ENCODE results near the gene KMT2C.
"Not testable (repeated sequence)": the region's sequence is repeated elsewhere in the genome, so short reads cannot be mapped to it uniquely, and the experiment has no call there.

The KMT2C gene

DNA sequence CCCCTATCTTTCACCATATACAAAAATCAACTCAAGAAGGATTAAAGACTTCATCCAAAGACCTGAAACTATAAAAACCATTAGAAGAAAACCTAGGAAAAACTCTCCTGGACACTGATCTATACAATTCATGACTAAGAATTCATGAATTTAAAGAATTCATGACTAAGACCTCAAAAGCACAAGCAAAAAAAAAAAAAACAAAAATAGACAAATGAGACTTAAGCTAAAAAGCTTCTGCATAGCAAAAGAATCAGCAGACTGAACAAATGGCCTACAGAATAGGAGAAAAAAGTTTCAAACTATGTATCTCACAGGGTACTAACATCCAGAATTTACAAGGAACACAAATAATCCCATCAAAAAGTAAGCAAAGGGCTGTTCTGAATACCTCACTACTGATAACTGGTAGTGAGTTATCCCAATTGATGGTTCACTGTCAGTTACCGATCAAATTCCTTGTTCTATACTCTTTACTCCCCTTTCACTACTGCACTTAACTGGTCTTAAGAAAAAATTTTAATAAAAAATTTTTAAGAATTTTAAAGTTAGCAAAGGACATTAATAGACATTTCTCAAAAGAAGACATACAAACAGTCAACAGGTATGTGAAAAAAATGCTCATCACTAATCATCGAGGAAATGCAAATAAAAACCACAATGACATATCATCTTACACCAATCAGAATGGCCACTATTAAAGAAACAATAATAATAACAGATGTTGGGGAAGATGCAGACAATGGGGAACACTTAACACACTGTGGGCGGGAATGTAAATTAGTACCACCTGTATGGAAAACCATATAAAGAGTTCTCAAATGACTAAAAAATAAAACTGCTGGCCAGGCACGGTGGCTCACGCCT is 33.2 kb downstream of the KMT2C start:
- no peak for DNase-seq (ENCODE audit: low read depth)

DNA sequence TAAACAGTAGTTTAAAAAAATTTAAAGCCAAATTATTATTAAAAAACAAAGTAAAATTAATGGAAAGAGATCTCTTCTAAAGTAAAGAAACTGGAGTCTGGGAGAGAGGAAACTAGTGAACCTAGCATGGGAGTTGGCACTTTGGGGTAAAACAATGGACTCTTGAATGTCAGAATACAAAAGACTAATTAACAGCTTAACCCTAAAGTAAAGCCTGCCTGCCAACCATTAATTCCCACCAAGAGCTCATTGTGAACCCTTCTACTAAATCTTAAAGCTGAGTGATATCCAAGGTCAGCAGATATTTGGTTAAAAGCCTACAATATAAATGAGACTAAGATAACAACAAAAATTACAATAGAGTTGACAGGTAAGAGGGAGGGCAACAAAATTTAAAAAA is 36.5 kb downstream of the KMT2C start:
- DNase-seq (ENCODE audit: low read depth): no peak

DNA sequence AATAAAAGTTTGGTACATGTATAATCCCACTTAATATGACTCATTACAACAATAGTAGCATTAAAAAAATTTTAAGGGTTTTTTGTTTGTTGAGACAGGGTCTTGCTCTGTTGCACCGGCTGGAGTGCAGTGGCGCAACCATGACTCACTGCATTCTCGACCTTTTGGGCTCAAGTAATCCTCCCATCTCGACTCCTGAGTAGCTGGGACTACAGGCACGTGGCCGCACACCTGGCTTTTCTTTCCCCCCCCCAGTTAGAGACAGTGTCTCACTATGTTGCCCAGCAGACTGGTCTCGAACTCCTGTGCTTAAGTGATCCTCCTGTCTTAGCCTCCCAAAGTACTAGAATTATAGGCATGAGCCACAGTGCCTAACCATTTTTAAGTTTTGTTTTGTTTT is 40.7 kb downstream of the KMT2C start:
- no peak for DNase-seq (ENCODE audit: low read depth)

DNA sequence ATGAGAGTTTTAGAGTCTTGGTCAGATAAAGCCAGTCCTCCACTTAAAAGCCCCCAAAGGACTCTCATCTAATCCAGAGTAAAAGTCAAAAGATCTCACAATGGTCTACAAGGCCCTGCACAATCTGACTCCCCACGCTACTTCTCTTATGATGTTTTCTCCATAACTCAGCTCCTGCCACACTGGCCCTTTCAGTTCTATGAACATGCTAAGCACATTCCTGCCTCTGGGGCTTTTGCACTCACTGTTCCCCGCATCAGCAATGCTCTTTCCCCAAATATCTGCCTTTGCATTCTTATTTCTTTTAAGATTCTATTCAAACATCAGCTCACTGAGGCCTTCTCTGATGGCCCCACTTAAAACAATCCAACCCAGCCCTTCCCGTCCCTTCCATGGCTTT is 41.6 kb downstream of the KMT2C start:
- DNase-seq (ENCODE audit: low read depth): not testable (repeated sequence)

DNA sequence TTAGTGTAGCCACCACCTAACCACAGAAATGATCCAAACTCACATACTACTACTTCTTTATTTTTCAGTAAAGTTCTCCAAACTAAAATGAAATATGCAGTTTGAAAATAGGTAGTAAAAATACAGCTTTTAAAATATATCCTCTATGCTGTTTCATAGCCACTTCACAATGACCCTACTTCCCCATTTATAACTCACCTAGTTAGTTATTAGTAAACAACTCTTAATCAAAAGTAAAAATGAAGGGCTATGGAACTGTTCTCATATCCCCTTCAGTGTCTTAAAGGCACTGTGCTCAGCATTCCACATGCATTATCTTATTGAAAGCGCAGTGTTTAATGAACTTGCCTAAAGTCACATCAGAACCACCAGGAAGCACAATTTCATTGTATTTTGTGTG is 43.5 kb downstream of the KMT2C start:
- no peak for DNase-seq (ENCODE audit: low read depth)

DNA sequence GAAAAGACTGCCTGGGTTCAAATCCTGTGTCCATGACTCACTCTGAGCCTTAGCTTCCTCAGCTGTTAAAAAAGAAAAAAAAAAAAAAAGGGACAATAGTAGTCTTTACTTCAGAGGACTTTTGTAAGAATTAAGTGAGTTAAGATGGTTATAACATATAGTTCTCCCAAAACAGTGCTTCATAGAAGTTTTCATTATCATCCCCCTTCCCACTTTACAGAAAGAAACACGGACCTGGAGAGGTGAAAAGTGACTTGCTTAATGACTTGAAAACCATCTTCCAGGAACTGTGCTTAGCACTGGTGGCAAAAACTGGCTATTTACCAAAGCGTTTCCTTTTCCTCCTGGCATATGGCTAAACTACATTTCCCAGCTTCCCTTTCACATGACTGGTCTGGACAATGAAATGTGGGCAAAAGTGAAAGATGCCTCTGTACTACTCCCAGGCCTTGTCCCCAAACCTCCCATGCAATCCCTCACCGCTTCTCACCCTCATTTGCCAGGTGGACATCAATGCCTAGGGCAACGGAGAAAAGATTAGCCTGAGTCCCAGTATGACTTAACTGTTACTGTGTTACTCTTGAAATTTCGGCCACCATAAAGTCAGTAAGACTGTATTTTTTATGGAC is 49.6 kb downstream of the KMT2C start:
- DNase-seq (ENCODE audit: low read depth): not testable (repeated sequence)

DNA sequence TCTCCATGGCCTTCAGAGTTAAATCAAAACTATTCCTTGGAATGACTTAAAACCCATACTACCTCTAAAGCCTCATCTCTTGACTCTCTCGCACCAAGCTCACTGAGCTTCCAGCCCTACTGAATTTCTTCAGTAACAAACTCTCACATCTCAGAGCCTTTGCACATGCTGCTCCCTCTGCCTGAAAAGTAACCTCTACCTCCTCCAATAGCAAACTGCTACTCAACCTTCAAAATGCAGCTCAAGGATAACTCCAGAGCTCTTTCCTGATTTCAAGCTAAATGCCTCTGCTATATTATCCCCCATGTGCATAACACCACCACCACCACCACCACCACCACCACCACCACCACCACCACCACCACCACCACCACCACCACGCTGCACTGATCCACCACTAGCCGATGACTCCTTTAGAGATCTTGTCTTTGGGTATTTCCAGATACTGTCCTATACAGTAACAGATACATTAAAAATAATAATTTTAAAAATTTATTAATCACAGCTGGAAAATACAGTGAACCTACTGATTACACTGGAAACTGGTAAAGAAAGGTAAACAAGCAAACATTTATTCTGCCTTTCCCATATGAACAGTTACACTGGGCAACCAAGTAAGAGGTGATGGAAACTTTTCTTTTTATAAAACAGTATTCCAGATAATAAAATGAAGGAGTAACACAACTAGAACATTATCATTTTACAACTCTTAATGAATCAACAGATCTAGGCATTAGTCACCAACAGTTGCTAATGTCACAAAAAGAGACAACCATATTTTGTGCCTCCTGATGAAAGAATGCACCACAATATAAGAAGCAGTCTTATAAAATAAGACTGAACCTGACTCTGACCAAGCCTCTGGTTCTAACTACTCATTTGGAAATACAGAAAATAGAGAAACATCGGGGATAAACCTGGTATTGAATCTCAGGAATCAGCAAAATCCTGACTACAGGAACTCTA is 51.3 kb downstream of the KMT2C start:
- not testable (repeated sequence) for DNase-seq (ENCODE audit: low read depth)

DNA sequence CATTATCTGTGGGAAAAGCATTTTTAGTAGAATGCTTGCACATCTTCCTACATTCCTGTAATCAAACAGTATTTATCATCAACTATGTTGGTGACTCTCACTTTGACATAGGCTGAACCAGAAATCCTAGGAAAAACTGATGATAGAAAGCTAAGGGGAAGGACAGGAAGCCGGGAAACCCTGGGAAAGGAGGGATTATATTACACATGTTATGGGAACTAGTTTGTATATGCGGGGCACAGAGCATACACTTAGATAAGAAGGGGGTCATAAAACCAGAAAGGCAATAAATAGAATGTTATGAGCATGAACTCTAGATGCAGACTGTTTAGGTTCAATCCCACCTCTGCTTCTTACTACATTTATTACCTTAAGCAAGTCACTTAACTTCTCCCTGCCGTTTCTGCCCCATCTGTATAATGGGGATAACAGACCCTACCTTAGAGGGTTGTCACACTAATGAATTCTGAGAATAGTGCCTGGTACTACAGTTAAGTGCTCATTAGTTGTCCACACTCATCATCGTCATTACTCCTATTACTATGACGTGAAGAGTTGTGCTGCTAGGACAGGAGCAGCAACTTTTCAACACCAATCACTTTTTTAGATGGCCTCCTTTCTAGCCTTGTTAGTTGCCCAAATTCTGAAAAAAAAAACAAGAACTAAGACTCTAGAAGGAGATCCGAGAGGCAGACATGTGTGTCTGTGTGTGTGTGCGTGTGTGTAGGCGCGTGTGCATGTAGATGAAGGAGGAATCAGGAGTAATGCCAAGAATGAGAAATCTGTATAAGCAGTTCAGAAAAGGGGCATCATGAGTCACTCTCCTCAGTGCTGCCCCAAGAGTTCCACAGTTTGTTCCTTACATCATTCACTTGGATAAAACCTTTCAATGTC is 52.2 kb downstream of the KMT2C start:
- DNase-seq (ENCODE audit: low read depth): no peak

DNA sequence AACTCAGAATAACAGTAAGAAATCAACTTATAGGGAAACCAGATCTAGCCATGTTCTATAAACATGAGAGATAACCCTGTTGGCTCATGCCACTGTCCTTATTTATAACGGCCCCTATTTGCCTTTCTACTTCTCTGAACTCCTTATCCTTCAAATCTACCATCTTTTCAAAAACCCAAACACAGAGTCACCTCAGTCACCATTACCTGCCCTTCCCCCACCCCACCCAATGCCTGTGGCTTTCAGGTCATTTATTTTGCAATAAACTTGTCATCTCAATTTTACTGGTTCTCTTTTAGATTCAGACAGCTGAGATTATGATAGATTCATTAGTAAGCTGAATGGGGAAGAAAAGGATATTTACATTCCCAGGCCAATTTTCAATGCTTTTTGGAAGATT is 53.6 kb downstream of the KMT2C start:
- DNase-seq (ENCODE audit: low read depth): no peak

DNA sequence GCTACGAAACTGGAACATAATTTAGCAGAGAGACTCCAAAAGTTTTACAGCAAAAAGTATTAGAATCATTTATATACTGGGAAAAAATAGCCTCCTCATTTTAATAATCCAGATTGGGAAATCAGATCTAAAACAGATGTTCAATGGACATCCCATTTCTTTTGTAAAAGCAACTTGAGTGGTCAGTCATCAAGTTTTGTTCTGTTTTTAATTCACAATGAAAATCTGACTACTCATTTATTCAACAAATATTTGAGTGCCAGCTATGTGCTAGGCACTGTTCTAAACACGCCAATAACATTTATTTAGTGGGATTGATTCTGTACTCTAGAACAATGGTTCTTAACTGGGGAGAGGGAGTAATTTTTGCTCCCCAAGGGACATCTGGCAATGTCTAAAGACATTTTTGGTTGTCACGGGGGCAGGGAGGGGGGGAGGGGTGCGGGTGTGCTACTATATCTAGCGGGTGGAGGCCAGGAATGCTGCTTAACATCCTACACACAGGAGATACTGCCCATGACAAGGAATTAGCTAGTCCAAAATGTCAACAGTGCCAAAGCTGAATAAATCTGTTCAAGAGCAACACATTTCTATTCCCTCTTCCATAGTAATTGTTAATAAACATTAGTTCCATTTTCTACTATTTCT is 54.7 kb downstream of the KMT2C start:
- not testable (repeated sequence) for DNase-seq (ENCODE audit: low read depth)

DNA sequence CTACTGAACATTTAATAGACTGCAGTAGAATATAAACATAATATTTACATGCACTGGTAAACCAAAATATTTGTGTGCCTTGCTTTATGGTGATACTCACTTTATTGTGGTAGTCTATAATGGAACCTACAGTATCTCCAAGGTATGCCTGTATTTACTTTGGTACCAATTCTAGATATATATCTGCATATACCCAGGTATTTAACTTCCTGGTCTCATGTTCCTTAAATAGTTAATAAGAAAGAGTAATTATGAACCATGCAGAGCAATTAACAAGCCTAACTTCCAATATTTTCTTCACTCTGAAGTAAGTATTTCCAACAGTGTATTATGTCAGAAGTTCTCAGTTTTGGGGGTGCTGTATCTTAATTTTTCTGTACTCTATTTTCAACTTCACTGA is 57.3 kb downstream of the KMT2C start:
- not testable (repeated sequence) for DNase-seq (ENCODE audit: low read depth)

DNA sequence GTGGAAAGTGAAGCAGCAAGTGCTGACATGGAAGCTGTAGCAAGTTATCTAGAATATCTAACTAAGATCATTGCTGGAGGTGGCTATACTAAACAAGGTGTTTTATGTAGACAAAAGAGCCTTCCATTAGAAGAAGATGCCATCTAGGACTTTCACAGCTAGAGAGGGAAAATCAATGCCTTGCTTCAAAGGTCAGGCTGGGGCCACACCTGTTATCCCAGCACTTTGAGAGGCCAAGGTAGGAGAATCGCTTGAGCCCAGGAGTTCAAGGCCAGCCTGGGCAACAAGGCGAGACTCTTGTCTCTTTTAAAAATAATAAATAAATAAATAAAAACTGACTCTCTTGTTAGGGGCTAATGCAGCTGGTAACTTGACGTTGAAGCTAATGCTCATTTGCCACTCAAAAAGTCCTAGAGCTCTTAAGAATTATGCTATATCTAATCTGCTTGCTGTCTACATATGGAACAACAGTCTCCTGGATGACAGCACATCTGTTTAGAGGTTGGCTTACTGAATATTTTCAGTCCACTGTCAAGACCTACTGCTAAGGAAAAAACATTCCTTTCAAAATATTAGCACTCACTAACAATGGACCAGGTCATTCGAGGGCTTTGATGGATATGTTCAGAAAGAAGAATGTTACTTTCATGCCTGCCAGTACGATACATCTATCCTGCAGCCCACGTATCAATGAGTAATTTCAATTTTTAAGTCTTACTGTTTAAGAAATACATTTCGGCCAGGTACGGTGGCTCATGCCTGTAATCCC is 58.9 kb downstream of the KMT2C start:
- not testable (repeated sequence) for DNase-seq (ENCODE audit: low read depth)

DNA sequence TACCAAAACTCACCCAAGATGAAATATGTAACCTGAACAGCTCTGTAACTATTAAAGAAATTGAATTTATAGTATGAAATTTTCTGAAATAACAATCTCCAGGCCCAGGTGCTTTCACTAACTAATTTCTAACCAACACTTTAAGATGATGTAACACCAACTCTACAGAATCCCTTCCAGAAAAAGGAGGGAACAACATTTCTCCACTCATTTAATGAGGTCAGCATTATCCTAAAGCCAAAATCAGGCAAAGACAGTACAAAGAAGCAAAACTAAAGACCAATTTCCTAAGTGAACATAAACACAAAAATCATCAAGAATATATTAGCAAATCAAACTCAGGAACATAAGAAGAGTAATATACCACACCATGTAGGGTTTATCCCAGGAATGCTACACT is 65.5 kb downstream of the KMT2C start:
- DNase-seq (ENCODE audit: low read depth): no peak

DNA sequence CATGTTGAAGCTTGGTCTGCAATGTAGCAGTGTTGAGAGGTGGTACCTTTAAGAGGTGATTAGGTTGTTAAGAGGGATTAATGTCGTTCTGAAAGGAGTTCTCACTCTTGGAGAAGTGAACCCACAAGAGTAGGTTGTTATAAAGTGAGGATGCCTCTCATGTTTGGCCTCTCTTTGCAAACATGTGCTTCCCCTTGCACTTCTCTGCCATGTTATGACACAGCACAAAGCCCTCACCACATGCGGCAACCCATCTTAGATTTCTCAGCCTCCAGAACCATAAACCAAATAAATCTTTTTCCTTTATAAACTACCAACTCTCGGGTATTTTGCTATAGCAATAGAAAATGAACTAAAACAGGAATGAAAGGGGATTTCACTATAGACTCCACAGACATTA is 66.3 kb downstream of the KMT2C start:
- DNase-seq (ENCODE audit: low read depth): no peak

DNA sequence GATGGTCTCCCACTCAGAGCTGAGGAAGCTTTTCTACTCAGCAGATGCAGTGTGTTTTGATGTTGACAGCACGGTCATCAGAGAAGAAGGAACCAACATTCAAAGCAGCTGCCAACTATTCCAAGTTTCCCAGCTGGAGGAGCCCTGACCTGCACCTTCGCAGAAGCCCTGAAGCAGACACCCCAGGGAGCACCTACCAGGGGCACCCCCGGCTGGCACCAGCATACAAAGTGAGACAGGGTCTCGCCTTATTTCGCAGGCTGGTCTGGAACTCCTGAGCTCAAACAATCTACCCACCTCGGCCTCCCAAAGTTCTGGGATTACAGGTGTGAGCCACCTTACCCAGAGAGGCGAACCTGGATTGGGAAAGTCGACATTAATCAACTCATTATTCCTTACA is 68.6 kb downstream of the KMT2C start:
- DNase-seq (ENCODE audit: low read depth): no peak

DNA sequence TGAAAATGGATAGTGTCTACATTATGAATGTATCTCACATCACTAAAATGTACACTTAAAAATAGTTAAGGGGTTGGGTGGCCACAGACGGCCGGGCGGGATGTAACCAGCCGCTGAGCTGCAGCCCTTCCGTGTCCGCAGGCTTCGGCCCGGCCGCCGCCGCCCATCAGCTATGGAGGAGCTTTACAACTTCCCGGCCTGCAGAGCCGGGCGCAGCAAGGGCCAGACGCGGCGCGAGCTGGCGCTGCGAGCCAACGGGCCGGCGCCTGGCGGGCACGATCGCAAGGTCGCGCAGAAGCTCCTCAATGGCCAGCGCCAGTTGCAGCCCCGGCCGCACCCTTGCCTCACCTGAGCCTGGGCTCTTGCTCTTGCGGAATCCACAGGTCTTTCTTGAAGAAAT is 69.1 kb downstream of the KMT2C start:
- DNase-seq (ENCODE audit: low read depth): no peak

DNA sequence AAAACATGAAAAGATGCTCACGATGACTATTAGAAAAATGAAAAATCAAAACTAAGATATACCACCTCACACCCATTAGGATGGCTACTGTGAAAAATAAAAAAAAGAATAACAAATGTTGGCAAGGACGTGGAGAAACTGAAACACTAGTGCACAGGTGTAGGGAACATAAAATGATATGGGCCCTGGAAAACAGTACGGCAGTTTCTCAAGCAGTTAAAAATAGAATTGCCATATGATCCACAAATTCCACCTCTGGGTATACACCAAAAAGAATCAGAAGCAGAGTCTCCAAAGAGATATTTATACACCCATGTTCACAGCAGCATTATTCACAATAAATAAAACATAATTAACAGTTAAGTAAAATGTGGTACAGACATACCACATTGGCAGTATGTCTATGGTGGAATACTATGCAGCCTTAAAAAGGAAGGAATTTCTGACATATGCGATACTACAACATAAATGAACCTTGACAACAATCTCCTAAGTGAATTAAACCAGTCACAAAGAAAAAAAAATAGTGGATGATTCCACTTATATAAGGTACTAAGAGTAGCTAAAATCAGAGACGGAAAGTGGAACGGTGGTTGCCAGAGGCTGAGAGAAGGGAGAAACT is 69.7 kb downstream of the KMT2C start:
- no peak for DNase-seq (ENCODE audit: low read depth)

DNA sequence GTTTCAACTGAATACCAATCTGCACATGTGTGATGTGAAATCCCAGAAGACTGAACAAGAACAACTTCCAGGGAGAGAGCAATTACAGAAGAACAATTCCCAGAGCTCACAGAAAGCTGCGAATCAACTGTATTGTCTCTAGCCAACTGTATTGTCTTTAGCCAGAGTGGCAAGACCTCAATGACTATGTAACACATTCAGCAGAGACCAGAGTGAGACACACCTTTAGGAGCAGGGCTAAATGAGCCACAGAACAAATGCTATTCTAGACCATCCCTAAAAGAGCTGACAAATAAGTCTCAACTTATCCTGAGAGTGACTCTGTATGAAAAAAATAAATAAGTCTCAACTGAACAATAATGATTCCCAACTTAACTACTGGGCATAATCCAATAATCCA is 72.0 kb downstream of the KMT2C start:
- no peak for DNase-seq (ENCODE audit: low read depth)

DNA sequence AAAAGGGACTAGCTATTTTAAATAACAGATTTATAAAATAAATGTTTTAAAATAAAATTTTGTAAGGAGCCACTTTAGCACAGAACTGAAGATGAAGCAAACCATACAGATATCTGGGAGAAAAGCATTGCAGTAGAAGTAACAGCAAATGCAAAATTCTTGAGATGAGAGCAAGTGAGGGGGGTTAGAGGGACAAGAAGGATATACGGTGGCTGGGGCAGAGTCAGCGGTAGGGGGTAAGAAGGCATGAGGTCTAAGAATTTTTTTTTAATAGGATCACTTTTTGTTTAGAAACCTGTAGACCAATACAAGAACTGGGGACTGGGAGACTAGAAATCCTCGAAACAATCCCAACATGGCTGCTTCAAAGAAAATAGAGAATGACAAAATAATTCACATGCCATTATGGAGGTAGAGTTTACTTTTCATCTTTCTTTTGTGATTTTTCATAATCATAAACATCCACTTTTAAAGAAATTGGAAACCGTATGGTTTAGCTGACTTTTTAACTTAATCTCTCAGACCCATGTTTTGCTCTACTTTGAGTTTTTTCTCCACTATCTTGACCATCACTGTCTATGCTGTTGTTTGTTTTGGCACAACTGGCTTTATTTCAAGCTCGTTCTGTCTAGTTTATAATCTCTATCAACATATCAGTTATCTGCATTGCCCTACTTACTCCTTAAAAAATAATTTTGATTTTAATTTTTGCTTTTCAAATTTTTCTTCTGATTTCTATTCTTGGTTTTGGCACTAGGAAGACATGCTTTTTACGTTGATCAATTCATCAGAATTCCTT is 73.5 kb downstream of the KMT2C start:
- no peak for DNase-seq (ENCODE audit: low read depth)

Data from activated T-cell treated with anti-CD3 and anti-CD28 coated beads for 1 hour (primary cell).